PFSK-1 (cell line): ENCODE results near the gene LIPT2.

Experiments used
- TAF1 ChIP-seq: IDR thresholded peaks from 2 replicates; pipeline ENCODE4 v1.6.1; 2012; ENCODE audit warnings: low read length, control low read depth, borderline replicate concordance; ENCODE audit not compliant: insufficient read depth
- TF ChIP-seq, protein P1 (sequence below), 2 experiments: IDR thresholded peaks; 2 replicates each; pipeline versions ENCODE4 v1.6.1 to v1.8.0; 2011 to 2012; ENCODE audit warnings: low read depth in 2 of 2, low read length in 2 of 2, control low read depth in 1 of 2, inconsistent platforms in 1 of 2, mild to moderate bottlenecking in 1 of 2, moderate library complexity in 1 of 2; ENCODE audit not compliant: insufficient read depth in 1 of 2

DNA sequence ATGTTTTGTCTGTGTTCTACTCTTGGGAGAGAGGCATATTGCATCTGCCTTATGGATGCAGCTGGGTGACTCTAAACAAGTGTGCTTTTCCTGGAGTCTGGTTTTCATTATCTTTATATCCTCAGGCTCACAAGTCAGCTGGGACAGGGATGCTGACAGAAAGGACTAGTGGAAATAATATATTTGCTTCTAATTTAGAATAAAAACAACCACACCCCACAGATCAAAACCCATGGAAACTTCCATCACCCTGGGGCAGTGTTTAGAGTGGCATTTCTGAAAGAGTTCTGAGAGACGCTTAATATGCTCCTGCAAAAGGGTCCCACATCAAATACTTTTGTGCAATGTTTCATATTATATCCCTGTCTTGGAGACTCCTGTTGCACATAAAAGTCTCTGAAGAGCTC, 47.0 kb downstream of the LIPT2 start:
- TF ChIP-seq, protein P1, sequence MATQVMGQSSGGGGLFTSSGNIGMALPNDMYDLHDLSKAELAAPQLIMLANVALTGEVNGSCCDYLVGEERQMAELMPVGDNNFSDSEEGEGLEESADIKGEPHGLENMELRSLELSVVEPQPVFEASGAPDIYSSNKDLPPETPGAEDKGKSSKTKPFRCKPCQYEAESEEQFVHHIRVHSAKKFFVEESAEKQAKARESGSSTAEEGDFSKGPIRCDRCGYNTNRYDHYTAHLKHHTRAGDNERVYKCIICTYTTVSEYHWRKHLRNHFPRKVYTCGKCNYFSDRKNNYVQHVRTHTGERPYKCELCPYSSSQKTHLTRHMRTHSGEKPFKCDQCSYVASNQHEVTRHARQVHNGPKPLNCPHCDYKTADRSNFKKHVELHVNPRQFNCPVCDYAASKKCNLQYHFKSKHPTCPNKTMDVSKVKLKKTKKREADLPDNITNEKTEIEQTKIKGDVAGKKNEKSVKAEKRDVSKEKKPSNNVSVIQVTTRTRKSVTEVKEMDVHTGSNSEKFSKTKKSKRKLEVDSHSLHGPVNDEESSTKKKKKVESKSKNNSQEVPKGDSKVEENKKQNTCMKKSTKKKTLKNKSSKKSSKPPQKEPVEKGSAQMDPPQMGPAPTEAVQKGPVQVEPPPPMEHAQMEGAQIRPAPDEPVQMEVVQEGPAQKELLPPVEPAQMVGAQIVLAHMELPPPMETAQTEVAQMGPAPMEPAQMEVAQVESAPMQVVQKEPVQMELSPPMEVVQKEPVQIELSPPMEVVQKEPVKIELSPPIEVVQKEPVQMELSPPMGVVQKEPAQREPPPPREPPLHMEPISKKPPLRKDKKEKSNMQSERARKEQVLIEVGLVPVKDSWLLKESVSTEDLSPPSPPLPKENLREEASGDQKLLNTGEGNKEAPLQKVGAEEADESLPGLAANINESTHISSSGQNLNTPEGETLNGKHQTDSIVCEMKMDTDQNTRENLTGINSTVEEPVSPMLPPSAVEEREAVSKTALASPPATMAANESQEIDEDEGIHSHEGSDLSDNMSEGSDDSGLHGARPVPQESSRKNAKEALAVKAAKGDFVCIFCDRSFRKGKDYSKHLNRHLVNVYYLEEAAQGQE (IDR thresholded peaks at IDR 0.05; ENCODE audit: insufficient read depth in 1 of 2, low read depth in 2 of 2, low read length in 2 of 2), result no peak
- TF ChIP-seq TAF1, result no peak
